PC-3 (cell line): ENCODE measurements around the gene DVL3. TPM values are rescaled to one million over a fixed set of nuclear protein-coding genes. Genes with fewer than 3 reads are reported as not detected.

Source experiments
- ATAC-seq: fragments of 200-7000 bp; cut with Tn5 transposase; 2 replicates; pipeline ENCODE4 v1.9.1; 2020; ENCODE audit warnings: mild to moderate bottlenecking, moderate library complexity
- BruUV-seq: library from RNA; stranded (reverse); fragments of 400-500 nt; replicated peaks from 2 replicates; lab custom pipeline; 2021; lab: Mats Ljungman, UMichigan
- CTCF ChIA-PET: fragments of 300-600 bp; sonication (Branson Sonifier 250); formaldehyde crosslinking; loops from one replicate; lab custom pipeline; 2022; ENCODE audit warnings: antibody characterized with exemption; lab: Charles Lee
- POLR2A ChIA-PET: fragments of 300-600 bp; sonication (Branson Sonifier 250); formaldehyde crosslinking; loops from one replicate; lab custom pipeline; 2022; ENCODE audit warnings: antibody characterized with exemption; ENCODE audit not compliant: unreplicated experiment; lab: Charles Lee
- DNase-seq: peaks from one replicate; pipeline ENCODE4 v3.0.0-alpha.2; 2015
- H2AFZ ChIP-seq: fragments of 300-600 bp; sonication (generic); 2 replicates; pipeline ENCODE4 v1.6.0; 2016; ENCODE audit warnings: antibody characterized with exemption, low read length
- H3F3A ChIP-seq: fragments of 300-600 bp; sonication (generic); one replicate; pipeline ENCODE4 v1.6.0; 2017; ENCODE audit warnings: antibody characterized with exemption, low read length, control low read depth, mild to moderate bottlenecking; ENCODE audit not compliant: unreplicated experiment
- H3K27ac ChIP-seq: fragments of 300-600 bp; sonication (generic); 2 replicates; pipeline ENCODE4 v1.5.1; 2016; ENCODE audit warnings: mild to moderate bottlenecking, low read length
- H3K27me3 ChIP-seq: fragments of 300-600 bp; sonication (generic); 2 replicates; pipeline ENCODE4 v1.6.1; 2016; ENCODE audit warnings: low read length, mixed read lengths
- H3K36me3 ChIP-seq: fragments of 300-600 bp; sonication (generic); 2 replicates; pipeline ENCODE4 v1.6.1; 2016; ENCODE audit warnings: low read depth, mixed run types, low read length, mixed read lengths
- H3K4me1 ChIP-seq: fragments of 300-600 bp; sonication (generic); 2 replicates; pipeline ENCODE4 v1.5.1; 2016; ENCODE audit warnings: low read length; ENCODE audit not compliant: insufficient read depth
- H3K4me2 ChIP-seq: fragments of 300-600 bp; sonication (generic); 2 replicates; pipeline ENCODE4 v1.6.0; 2016; ENCODE audit warnings: low read length
- H3K4me3 ChIP-seq: fragments of 300-600 bp; sonication (generic); 2 replicates; pipeline ENCODE4 v1.5.1; 2016; ENCODE audit warnings: mild to moderate bottlenecking, low read length, mixed read lengths
- H3K79me2 ChIP-seq: fragments of 300-600 bp; sonication (generic); 2 replicates; pipeline ENCODE4 v1.6.1; 2017; ENCODE audit warnings: low read length, mixed read lengths
- H3K9ac ChIP-seq: fragments of 300-600 bp; sonication (generic); 2 replicates; pipeline ENCODE4 v1.6.0; 2016; ENCODE audit warnings: mild to moderate bottlenecking, low read length
- H3K9me2 ChIP-seq: fragments of 300-600 bp; sonication (generic); replicated peaks from 2 replicates; pipeline ENCODE4 v1.6.1; 2016; ENCODE audit warnings: mixed run types, low read length, mixed read lengths
- H3K9me3 ChIP-seq: fragments of 300-600 bp; sonication (generic); 2 replicates; pipeline ENCODE4 v1.6.1; 2016; ENCODE audit warnings: low read length, mixed read lengths
- H4K20me1 ChIP-seq: fragments of 300-600 bp; sonication (generic); 2 replicates; pipeline ENCODE4 v1.6.1; 2016; ENCODE audit warnings: low read length, mixed read lengths
- CTCF ChIP-seq: fragments of 300-600 bp; sonication (generic); conservative IDR thresholded peaks from 2 replicates; pipeline ENCODE4 v1.5.1; 2017; ENCODE audit warnings: antibody characterized with exemption, low read depth, mild to moderate bottlenecking, low read length
- EZH2 ChIP-seq: fragments of 300-600 bp; sonication (generic); IDR thresholded peaks from one replicate; pipeline ENCODE4 v1.6.1; 2017; ENCODE audit warnings: antibody characterized with exemption, mild to moderate bottlenecking, low read length; ENCODE audit not compliant: unreplicated experiment
- EZH2phosphoT487 ChIP-seq: fragments of 300-600 bp; sonication (generic); IDR thresholded peaks from 2 replicates; pipeline ENCODE4 v1.6.1; 2018; ENCODE audit warnings: mild to moderate bottlenecking, antibody characterized with exemption, low read length, borderline replicate concordance
- intact Hi-C: fragments of 100-400 bp; cut with micrococcal nuclease; formaldehyde crosslinking; loops from 2 replicates; pipeline ENCODE4 v1.9.0; 2023
- total RNA-seq: library from RNA; depleted of rRNA; stranded (reverse); fragments of >200 nt; gene quantifications from 2 replicates; pipeline ENCODE4 v1.2.3, GENCODE V29; 2014

Gene DVL3
- total RNA-seq, 1 experiment from 2014 or later, result 50.6 TPM

DNA sequence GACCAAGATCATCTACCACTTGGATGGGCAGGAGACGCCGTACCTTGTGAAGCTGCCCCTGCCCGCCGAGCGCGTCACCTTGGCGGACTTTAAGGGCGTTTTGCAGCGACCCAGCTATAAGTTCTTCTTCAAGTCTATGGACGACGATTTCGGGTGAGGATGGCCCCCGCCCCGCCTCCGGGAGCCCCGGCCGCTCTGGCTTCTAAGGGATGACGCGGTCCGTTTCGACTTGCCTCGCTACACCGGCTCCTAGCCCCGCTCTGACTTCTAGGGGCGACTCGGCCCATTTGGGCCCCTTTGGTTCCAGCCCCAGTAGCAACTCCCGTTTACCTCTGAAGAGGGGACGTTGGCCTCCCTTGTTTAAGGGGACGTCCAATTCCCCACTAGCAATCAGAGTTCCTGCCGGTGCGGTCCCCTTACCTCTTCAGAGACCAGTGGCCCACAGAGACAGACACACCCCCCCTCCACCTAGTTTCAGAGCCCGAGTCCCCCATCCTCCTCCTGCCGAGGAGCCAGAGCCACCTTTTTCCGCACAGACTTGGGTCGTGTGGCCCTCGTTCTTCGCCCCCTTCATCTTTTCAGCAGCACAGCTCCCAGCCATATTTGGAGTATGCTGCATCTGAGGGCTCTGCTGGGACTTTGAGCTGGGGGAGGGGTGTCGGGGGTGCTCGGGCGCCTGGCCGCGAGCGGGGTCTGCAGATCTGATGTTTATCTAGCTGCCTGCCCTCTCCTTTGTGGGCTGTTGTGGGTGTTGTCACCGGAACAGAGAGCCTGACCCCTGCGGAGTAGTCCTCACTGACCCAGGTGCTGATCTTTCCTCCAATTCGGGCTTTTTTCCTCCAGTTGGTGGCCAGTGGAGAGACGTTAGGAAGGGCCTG lies 706 bp downstream of the DVL3 start:
- no peaks in the 10 kb centered on the region for H3K9me3 ChIP-seq
- no peaks in the 10 kb centered on the region for H3K9me2 ChIP-seq
- H3F3A ChIP-seq, result no peaks in the 10 kb centered on the region
- peaks cover 21% of the 10 kb centered on the region for H3K4me1 ChIP-seq
- TF ChIP-seq EZH2, result no peak
- no peak for TF ChIP-seq EZH2phosphoT487
- TF ChIP-seq CTCF, result no peak
- peaks cover 9% of the 10 kb centered on the region for H4K20me1 ChIP-seq
- peaks cover 46% of the 10 kb centered on the region for H3K79me2 ChIP-seq
- peak overlapping the region; percentile 81 for H3K9ac ChIP-seq
- peak; percentile 33 for DNase-seq
- no peaks in the 10 kb centered on the region for H3K27me3 ChIP-seq
- ATAC-seq, result peak; percentile 20
- H3K36me3 ChIP-seq, result no peaks in the 10 kb centered on the region
- H3K27ac ChIP-seq, result peak overlapping the region; percentile 28; the same call in 1 of the 2 replicates
- H3K4me3 ChIP-seq, result peak overlapping the region; percentile 90
- ChIA-PET CTCF (no interaction called here), POLR2A (no interaction called here)
- BruUV-seq, result TSS peak; percentile 40
- peak overlapping the region; percentile 78 for H2AFZ ChIP-seq
- intact Hi-C loops, result loop anchor here (1.0 to 2.0 kb wide), 2 partner anchors 19 to 22 kb away; partner anchors contain the start of gene AP2M1
- peak overlapping the region; percentile 95 for H3K4me2 ChIP-seq

DNA sequence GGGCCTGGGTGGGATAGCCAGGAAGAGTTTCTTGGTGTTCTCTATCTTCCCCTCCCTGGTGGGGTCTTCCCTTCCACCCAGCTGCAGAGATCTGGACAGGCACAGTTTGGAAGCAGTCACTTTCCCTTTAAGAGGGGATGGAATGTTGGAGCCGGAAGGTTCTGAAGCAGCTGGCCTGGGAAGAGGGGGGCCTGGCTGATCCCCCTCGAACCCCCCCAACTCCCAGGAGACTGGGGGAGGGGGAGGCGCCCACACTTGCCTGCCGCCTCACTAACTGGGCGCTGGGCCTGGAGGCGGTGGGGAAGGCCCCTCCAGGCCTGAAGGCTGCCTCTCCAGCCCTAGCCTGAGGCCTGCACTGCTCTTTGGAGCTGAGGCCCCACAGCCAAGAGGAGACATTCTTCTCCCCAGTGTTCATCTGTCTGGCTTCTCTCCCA lies 1.4 kb downstream of the DVL3 start:
- CTCF ChIA-PET, result interaction anchor here (0.6 kb wide), 1 partner anchor 130 kb away, joined by 3 read pairs; no protein-coding TSS in a partner anchor
- 0 out of 2 replicates have a peak overlapping the region, but pooled peaks have one; percentile 78 for H2AFZ ChIP-seq

More for the DNA sequence above, 1.4 kb downstream of the DVL3 start:
- H3K27me3 ChIP-seq, result no peaks in the 10 kb centered on the region
- H3K4me1 ChIP-seq, result peaks cover 22% of the 10 kb centered on the region
- H3K27ac ChIP-seq, result no peak overlapping the region
- no TSS peak for BruUV-seq
- H3K9ac ChIP-seq, result peak overlapping the region; percentile 81
- DNase-seq, result no peak
- no peaks in the 10 kb centered on the region for H3K36me3 ChIP-seq
- H3K79me2 ChIP-seq, result peaks cover 53% of the 10 kb centered on the region
- H3K9me2 ChIP-seq, result no peaks in the 10 kb centered on the region
- H3F3A ChIP-seq, result no peaks in the 10 kb centered on the region
- ATAC-seq, result peak; percentile 13
- peak overlapping the region; percentile 90 for H3K4me3 ChIP-seq
- POLR2A ChIA-PET, result interaction anchor here (0.6 kb wide), 1 partner anchor 22 kb away, joined by 6 read pairs; no protein-coding TSS in a partner anchor
- no peak for TF ChIP-seq CTCF
- TF ChIP-seq EZH2, result no peak
- peaks cover 9% of the 10 kb centered on the region for H4K20me1 ChIP-seq
- no peaks in the 10 kb centered on the region for H3K9me3 ChIP-seq
- intact Hi-C loops, result loop anchor here (2.0 kb wide), 1 partner anchor 18 kb away; the partner anchor contains the start of gene AP2M1
- H3K4me2 ChIP-seq, result peak overlapping the region; percentile 95
